Measurements from ENCODE around the gene MYRIP.

MYRIP gene

DNA sequence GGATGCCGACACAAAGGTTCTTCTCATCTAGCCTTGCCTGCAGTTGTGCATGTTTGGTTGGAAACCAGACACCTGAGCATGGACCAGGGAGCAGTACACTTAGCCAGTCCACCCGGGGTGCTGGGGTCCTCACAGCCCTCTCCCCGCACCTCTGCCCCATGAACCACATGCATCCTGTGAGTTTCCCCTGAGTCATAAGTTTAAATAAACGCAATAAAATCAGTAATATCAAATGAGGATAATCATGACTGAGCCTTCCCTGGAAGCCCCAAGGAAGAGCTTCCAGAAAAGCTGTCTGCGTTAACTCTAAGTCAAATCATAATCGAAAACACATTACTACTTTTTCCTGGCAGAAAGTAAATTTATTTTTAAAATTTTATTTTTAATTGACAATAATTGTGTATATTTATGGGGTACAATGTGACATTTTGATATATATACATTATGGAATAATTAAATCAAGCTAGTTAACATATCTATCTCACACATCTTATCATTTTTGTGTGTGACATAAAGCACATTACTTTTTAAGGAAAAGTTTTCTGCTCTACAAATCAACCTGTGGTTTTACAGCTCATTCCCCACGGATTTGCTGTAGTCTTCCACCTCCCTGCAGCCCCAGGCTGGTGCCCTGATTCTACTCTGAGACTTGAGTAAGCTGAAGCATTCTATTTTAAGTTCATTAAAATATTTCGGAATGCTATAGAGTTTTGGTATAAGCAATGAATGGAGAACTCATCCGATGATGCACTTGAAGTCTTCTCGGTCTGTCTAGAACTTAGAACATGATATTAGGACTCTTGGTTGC is 334.1 kb downstream of the MYRIP start:
- no peak for DNase-seq

DNA sequence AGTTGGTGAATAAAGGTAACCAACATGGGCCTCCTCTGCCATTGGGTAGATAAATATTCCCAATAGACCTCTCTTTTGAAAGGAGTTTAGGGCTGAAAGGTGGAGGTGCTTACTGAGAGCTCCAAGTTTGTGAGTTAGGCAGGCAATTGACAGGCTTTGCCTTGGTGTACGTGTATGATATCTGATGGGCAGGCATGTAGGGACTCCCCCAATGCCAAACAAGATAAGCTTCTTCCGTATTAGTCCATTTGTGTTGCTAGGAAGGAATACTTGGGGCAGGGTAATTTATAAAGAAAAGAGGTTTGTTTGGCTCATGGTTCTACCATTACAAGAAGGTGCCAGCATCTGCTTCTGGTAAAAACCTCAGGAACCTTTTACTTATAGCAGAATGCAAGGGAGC is 339.4 kb downstream of the MYRIP start:
- no peak for DNase-seq

DNA sequence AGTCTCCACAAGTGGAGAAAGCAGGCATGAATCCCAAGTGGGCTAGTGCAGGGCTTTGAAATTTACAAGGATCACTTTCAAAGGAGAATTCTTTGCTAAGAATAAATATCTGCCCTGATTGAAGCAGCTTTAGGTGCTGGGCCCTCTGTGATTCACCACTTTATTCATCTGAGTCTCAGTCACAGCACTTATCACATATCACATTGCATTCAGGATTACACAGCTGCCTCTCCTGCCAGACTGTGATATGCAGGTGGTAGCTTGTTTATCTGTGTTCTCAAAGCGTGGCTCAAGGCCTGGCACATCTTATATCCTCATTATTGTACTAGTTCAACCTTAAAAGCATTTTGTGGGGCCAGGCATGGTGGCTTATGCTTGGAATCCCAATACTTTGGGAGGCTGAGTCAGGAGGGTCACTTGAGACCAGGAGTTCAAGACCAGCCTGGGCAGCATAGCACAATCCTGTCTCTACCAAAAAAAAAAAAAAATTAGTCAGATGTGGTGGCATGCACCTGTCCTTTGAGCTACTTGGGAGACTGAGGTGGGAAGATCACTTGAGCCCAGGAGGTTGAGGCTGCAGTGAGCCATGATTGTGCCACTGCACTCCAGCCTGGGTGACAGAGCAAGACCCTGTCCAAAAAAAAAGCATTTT is 343.2 kb downstream of the MYRIP start:
- DNase-seq, result no peak

DNA sequence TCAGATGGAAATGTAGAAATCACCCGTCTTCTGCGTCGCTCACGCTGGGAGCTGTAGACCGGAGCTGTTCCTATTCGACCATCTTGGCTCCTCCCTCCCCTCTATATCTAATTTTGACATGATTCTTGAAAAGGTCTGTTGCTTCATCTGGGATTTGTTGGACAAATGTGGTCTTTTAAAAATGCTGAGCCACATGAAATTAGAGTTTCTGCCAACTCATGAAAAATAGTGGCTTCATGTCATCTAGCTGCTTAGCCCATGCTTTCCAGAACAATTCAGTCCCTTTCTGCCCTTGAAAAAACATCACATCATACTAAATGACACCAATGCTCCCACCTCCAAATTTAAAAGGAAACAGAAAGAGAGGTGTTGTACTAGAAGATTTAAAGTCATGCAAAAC is 351.5 kb downstream of the MYRIP start:
- DNase-seq, result no peak

DNA sequence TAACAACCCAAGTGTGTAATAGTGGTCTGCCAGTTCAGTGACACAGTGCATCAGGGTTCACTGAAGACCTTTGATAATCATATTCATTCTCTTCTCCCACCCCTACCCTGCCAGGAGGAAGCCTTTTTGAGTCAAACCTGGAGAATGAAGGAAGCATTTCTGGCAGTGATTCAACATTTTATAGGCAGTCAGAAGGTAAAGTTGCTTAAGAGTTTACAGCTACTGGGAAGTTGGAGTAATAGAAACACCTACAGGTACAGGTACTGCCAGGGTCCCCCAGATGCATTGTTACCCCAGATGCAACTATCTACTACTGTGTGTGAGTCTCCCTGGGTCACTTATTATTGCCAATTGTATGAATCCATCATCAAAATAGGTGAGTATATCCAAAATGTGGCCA is 353.2 kb downstream of the MYRIP start:
- no peak for DNase-seq

DNA sequence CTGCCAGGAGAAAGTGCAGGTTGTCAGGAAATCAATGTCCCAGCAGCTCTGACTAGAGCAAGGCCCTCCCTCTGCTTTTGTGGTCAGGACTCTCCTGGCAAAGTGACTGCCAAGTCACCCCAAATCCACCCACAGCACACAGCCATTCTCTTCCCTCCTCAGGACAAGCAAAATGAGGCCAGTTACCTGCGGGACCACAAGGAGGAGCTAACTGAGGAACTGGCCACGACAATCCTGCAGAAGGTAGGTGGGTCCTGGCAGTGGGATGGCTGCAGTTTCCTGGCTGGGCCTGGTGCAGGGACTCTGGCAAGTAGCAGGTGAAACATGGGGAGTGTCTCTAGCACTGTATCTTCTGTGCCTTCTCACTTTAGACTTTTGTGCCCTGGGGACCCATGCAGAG is 357.6 kb downstream of the MYRIP start:
- DNase-seq, result no peak

DNA sequence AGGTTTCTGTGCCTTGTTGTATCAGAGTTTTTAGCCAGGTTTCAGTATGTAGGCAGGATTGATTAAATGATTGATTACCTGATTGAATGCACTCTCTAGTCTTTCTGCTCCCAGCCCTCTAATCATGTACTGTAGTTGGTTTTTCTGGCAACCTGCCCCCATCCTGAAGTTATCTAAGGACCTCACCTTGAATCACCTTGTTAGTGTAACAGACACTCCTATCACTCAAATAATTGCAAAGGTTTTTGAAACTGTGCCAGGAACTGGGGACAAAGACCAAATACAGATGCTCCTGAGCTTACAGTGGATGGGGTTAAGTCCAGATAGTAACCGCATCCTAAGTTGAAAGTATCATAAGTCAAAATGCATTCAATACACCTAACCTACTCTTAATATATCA is 358.5 kb downstream of the MYRIP start:
- no peak for DNase-seq

DNA sequence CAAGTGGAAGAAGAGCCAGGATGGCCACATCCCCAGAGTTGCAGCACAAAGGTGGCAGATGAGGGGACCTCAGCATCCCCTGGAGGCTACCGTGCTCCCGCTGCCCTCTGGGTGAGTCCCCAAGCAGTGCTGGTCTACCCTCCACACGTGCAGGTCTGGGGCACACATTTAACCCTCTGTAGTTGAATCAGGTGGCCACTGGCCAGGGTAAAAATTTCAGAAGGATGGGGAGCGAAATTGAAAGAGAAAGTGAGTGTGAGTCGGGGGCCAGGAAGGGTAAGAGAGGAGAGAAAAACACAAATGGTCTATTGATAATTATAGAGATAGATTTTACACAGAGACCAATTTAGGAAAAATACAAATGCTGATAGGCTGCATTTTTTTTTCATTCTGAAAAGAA is 360.6 kb downstream of the MYRIP start:
- DNase-seq, result no peak

DNA sequence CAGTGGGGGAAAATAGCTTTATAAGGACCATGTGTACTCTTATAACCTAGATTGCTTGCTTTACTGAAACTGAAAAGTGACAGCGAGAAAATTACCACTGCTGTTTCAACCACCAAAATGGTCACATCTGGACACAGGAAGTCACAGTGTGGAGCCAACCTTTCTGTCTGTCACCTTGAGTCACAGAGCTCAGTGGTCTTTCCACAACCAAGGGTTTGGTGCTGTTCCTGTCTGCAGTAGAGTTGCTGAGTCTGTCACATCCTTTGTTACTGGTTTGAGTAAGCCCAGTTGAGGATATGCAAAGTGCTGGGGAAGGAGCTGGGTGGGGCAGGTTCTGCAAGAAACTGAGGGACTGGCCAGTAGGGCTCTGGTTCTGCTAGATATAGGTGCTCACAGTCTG is 361.0 kb downstream of the MYRIP start:
- no peak for DNase-seq

DNA sequence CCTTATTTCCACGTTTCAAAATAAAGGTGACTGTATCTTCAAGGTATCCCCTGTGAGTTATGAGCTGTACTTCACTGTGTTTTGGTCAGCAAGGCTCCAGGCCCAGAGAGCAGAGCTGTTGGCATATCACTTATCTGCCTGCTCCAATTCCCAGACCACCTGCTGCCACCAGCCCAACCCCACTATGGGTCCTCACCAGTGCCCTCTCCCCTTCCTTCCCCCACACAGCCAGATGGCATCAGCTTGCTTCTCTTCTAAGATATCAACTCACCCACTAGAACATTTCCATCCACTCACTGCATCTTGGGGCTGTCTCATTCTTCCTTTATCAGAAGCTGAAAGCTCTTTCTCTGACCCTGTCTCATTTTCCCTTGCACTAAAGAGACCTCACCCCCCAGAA is 363.2 kb downstream of the MYRIP start:
- no peak for DNase-seq

DNA sequence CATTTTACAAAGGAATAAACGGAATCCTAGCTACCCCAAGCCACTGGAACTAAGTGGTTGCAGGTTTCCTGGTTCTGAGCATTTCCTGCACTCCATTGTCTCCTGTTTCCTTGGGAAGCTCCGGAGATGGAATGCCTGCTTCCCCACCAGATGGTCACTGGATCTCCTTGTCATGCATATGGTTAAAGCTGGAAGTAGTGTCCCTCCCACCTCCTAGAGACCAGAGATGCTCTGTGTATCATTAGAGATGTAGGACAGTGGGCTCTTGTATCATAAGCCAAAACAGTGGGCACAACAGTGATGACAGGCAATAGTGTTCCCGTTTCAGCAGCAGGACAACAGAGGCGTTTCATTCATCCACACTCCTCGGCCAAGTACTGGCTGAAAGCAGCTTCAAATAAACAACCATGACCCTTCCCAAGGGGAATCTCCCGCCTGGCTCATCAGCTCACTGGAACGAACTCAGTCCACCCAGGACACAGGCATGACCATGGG is 363.9 kb downstream of the MYRIP start:
- DNase-seq, result no peak

DNA sequence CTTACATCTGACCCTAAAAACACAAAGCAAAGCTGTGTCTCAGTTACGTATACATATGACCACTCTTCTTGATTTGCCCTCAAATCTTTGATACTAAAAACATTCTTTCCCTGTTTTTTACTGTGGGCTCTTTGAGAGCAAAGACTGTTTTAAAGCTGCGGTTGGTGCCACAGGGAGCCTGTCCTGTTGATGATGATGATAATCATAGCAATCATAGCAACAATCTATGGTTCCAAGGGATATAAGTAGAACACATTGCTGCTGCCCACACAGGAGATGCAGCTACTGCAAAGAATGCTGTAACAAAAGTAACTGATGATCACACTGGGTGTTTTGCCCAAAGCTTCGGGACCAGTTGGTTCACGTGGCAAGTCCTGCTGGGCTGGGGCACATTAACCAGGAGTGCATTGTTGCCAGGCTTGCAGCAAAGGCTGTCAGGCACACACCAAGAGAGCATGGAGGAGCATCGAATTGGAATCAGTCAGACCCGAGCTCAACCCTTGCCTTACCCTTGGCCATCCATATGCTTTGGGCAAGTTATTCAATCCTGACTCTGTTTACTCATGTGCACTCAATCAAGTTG is 368.7 kb downstream of the MYRIP start:
- DNase-seq, result no peak

DNA sequence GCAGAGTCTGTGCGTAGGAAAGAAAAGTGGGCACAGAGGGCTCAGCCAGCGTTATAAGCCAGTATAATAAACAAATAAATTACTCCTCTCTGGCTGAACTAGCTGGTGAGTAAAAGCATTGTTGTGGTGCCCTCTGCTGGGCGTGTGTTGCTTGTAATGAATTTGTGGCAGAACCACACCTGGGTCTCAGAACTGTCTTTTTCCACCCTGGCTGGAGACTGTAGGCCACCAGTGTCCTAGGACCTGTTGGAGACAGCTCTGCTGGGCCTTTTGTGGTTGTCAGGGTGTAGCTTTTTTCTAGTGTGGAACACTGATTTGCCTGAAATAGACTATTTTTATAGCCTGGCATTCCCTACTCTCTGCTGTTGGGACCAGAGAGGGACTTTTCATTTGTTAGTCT is 369.6 kb downstream of the MYRIP start:
- no peak for DNase-seq

DNA sequence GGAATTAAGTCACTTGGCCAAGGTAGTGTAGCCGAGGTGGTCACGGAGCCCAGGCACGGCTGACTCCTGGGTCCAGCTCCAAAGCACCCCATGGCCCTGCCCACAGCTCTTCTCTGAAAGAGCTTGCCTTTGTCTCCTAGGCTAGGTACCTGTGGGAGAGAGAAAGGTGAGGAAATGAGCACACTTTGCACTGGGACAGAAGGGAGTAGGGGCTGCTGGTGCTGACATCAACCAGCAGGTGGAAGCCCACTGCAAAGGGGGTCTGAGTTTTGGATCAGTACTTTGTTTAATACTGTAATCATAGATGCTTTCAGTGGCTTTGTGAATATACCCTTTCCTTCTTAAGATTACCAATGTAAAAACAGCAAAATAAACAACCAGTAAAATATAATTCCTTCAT is 371.8 kb downstream of the MYRIP start:
- DNase-seq, result no peak

DNA sequence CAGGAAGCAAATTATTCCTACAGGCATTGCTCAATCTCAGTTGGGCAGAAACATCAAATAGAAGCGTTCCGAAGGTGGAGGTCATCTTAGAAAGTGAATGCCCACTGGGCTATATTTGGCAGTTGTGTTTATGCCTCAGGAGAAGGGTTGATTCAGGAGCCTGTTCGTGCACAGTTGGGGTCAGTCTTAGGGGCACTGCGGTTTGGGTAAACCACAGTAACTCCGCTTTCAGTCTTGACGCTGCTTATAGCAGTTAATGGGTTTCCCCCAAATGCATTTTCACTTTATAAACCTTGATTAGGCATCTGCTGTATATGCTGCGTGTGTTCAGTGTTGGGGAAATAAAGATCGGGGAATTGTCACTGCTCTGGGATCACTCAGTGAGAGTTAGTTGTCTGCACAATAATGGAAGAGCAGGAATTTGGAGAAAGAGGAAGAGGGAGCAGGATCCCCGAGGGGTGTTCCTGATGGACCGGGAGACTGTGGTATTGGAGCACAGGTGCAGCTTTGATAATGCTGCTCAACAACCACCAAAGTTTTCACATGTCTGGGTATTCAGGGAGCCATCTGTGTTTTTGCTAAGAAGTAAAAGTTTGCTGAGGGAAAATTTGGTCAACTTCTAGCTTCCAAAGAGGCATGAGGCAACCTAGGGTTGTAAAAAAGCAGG is 375.8 kb downstream of the MYRIP start:
- no peak for DNase-seq

DNA sequence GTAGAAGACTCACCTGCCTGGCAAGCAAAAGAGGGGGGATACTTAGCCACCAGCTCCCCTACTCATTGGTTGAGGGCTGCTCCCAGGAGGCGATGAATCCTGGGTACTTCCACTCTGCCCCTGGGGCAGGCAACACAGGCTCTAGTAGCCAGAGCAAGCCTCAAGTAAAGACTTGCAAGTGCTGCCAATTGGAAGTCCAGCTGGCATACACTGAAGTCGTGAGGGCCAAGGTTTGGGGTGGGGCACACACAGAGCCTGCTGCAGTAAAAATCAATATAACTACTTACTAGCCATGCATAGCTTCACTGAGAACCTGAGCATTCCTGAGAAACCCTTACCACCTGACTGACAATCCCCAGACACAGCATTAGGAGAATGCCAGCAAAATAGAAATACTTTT is 377.1 kb downstream of the MYRIP start:
- no peak for DNase-seq

DNA sequence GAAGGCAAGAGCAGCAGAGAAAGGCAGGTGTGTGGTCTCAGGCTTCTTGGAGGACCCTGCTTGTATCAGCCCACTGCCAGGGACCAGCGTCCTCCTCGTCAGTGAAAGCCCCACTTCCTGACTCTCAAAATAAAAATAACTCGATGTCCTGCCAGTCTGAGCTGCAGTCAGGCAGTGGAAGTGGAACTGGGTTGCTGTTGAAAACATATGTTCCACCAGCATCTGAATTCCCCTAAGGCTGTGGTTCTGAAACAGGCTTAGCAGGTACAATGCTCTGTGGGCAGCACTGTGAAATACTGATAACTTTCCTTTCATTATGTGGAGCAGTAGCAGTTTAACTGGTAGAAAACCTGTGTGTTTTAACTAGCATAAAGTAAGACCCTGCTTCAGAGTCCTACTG is 378.5 kb downstream of the MYRIP start:
- DNase-seq, result no peak

DNA sequence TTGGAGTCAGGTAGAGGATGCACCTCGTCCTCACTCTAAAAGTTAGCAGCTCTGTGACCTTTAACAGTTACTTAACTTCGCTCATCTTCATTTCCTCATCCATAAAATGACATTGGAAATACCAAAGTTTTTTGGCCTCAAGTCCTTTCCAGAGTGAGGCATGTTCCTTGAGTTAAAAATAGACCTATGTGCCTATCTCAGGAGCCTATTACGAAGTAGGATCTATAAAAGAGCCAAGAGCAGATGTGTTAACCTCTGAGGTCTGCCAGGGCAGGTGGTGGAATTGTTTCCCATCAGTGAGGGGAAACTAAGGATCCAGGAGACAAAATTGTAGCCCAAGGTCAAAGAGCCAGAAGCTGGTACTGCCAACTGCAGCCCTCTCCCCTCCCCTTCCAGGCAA is 379.7 kb downstream of the MYRIP start:
- no peak for DNase-seq

DNA sequence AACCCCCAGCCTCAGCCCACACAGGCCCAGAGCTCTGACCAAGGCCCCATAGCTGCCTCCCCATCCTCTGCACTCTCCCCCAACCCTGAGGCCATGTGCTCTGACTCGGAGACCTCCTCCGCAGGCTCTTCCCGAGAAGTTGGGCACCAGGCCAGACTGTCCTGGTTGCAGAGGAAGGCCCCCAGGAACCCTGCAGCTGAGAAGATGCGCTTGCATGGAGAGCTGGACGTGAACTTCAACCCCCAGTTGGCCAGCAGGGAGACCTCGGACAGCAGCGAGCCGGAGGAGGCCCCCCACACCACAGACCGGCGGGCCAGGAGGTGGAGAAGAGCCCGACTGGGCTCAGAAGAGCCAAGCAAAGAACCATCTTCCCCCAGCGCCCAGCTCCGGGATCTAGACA is 380.6 kb downstream of the MYRIP start:
- no peak for DNase-seq

DNA sequence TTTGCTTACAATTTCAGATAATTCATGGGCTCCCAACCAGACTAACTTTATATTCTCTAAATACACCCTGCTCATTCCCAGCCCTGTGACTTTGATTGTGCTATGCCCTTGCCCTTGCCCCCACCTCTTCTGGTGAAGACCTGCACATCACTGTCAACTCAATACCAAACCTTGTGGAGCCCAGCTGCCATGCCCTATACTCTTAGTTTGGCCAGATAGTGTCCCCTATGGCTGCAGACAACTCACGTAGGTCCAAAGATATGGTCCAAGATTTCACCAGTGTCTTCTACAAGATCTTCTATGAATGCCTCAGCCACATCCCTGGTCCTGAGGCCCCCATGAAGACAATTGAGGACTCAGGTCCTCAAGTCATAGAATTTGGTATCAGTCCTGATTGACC is 381.8 kb downstream of the MYRIP start:
- no peak for DNase-seq

DNA sequence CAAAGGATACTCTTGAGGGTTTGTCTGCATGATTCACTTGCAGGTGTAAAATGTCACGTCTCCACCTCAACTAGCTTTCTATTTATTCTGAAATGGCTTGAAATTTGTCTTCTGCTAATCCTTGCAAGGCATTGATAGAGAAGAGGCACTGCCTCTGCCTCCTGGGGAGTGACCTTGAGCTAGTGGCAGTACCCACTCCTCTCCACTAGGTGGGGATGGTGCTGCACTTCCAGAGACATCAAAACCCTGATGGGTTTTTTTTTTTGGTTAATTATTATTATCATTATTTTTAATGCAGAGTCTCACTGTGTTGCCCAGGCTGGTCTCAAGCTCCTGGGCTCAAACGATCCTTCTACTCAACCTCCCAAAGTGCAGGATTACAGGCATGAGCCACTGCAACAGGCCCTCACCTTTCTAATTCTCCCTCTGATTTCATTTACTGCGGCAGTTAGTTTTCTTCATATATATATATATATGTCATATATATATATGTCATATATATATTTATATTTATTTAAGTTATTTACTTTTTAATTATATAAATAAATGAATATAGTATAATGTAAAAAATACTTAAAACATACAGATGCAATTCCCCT is 382.5 kb downstream of the MYRIP start:
- DNase-seq, result no peak

DNA sequence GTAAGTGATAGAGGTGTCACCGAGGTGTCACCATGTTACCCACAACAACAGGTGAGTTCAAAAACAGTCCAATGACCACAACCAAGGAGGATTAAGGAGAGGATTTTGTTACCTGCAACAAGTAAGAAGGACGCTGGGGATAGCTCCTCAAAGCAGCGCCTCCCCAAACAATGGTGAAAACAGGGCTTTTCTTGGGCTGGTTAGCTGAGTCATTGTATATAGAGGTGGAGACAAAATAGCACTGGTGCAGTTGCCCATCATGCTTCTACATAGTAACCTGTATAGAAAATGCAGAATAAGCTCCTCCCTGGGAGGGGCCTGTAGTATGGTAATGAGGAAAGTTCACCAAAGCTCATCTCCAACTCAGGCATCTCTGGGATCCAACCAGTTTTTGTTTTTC is 383.2 kb downstream of the MYRIP start:
- no peak for DNase-seq

DNA sequence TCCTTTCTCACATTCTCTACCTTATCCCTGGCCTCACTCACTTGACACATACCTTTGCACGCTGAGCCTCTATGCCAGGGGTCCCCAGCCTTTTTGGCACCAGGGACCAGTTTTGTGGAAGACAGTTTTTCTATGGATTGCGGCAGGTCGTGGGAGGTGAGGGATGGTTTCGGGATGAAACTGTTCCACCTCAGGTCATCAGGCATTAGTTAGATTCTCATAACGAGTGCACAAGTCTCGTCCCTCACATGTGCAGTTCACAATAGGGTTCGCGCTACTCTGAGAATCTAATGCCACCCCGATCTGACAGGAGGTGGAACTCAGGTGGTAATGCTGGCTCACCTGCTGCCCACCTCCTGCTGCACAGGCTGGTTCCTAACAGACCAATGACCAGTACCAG is 387.6 kb downstream of the MYRIP start:
- no peak for DNase-seq
